T1000 (cell line): Measurements from ENCODE around the gene ALDH3B2.

Experiments used
- DNase-seq: peaks from one replicate; lab custom pipeline; 2025; ENCODE audit warnings: mixed read lengths; lab: John Stamatoyannopoulos, UW

Gene ALDH3B2

GRCh38 chr11:67613960-67614715, 60.3 kb downstream of the ALDH3B2 start:
- no peak for DNase-seq

DNA sequence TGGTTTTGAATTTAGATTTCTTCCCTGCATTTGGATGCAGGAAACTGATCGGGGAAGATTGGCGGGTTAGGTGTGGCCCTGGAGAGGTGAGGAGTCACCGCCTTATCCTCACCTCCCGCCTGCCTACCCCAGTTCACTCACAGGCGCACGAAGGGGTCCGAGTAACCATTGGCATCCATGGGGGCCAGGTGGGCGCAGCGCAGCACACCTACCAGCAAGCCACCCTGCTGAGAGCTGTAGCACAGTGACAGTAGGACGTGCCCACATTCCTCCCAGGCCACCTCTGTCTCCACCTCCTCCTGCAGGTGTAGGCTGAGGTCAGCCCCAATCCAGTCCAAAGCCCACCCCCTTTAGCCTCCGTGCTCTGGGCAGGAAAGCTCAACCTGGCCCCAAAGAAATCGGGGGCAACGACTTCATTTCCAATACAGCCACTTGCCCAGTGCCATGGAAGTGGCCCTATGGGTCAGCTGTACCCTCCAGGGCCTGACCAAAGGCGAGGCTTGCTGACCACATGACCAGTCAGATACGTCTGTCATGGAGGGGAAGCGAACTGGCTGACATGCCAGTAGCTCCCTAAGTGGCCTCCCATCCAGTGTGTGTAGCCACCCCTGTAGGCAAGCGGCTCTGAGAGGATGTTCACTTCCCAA, 61.0 kb downstream of the ALDH3B2 start:
- DNase-seq = no peak

GRCh38 chr11:67612751-67613150, 61.7 kb downstream of the ALDH3B2 start:
- DNase-seq = no peak
